Neural progenitor cell (in vitro differentiated cells): ENCODE measurements around the gene BPNT1. TPM values are rescaled to one million over a fixed set of nuclear protein-coding genes. Genes with fewer than 3 reads are reported as not detected.
"Not testable (repeated sequence)": the region's sequence is repeated elsewhere in the genome, so short reads cannot be mapped to it uniquely, and the experiment has no call there.

ENCODE experiments used
- DNase-seq: peaks from one replicate; pipeline ENCODE4 v3.0.0-alpha.2; 2016; ENCODE audit warnings: low spot score
- H2AFZ ChIP-seq: fragments of 200-600 bp; sonication (generic); replicated peaks from 2 replicates; pipeline ENCODE4 v1.6.1; 2016; ENCODE audit warnings: antibody characterized with exemption
- H3F3A ChIP-seq: fragments of 200-600 bp; sonication (generic); 2 replicates; pipeline ENCODE4 v1.6.1; 2016; ENCODE audit warnings: antibody characterized with exemption, low read depth
- H3K27ac ChIP-seq: fragments of 200-600 bp; sonication (generic); 2 replicates; pipeline ENCODE4 v1.5.1; 2016; ENCODE audit warnings: mild to moderate bottlenecking
- H3K27me3 ChIP-seq: fragments of 200-600 bp; sonication (generic); 2 replicates; pipeline ENCODE4 v1.6.1; 2016; ENCODE audit warnings: mild to moderate bottlenecking, moderate library complexity
- H3K36me3 ChIP-seq: fragments of 200-600 bp; sonication (generic); 2 replicates; pipeline ENCODE4 v1.5.1; 2016
- H3K4me1 ChIP-seq: fragments of 200-600 bp; sonication (generic); 2 replicates; pipeline ENCODE4 v1.6.1; 2016; ENCODE audit warnings: mixed run types
- H3K4me2 ChIP-seq: fragments of 200-600 bp; sonication (generic); 2 replicates; pipeline ENCODE4 v1.6.1; 2016
- H3K4me3 ChIP-seq: fragments of 200-600 bp; sonication (generic); 2 replicates; pipeline ENCODE4 v1.5.1; 2016
- H3K79me2 ChIP-seq: fragments of 200-600 bp; sonication (generic); 2 replicates; pipeline ENCODE4 v1.6.1; 2016; ENCODE audit warnings: low read depth
- H3K9ac ChIP-seq: fragments of 200-600 bp; sonication (generic); 2 replicates; pipeline ENCODE4 v1.6.1; 2016
- H3K9me3 ChIP-seq: fragments of 200-600 bp; sonication (generic); 2 replicates; pipeline ENCODE4 v1.5.1; 2016; ENCODE audit warnings: low read depth
- H4K20me1 ChIP-seq: fragments of 200-600 bp; sonication (generic); 2 replicates; pipeline ENCODE4 v1.6.1; 2016; ENCODE audit warnings: low read depth
- H3K27ac Mint-ChIP-seq: 3 replicates; pipeline ENCODE4 v1.8.0; 2021; ENCODE audit warnings: mixed read lengths
- H3K27me3 Mint-ChIP-seq: 2 replicates; pipeline ENCODE4 v1.8.0; 2022; ENCODE audit warnings: low read depth, mild to moderate bottlenecking, inconsistent platforms, moderate library complexity, mixed read lengths; ENCODE audit not compliant: insufficient read depth
- H3K36me3 Mint-ChIP-seq: 3 replicates; pipeline ENCODE4 v1.8.0; 2021; ENCODE audit warnings: mixed read lengths
- H3K4me1 Mint-ChIP-seq: 3 replicates; pipeline ENCODE4 v1.8.0; 2021; ENCODE audit warnings: mixed read lengths
- H3K4me3 Mint-ChIP-seq: 3 replicates; pipeline ENCODE4 v1.8.0; 2021; ENCODE audit warnings: mild to moderate bottlenecking, moderate library complexity, mixed read lengths
- H3K9me3 Mint-ChIP-seq: 3 replicates; pipeline ENCODE4 v1.8.0; 2020; ENCODE audit warnings: mixed read lengths
- CTCF ChIP-seq: fragments of 200-600 bp; sonication (generic); IDR thresholded peaks from 2 replicates; pipeline ENCODE4 v1.5.1; 2017; ENCODE audit warnings: antibody characterized with exemption, mild to moderate bottlenecking
- EZH2 ChIP-seq: fragments of 200-600 bp; sonication (generic); IDR thresholded peaks from 2 replicates; pipeline ENCODE4 v1.6.1; 2017; ENCODE audit warnings: antibody characterized with exemption, mild to moderate bottlenecking, moderate library complexity
- EZH2phosphoT487 ChIP-seq: fragments of 200-600 bp; sonication (generic); IDR thresholded peaks from 2 replicates; pipeline ENCODE4 v1.6.1; 2017; ENCODE audit warnings: antibody characterized with exemption
- total RNA-seq: library from RNA; depleted of rRNA; stranded (reverse); fragments of >200 nt; gene quantifications from 2 replicates; pipeline ENCODE4 v1.2.3, GENCODE V29; 2015; ENCODE audit warnings: low replicate concordance

The BPNT1 gene
- total RNA-seq, 1 donor from 2014 or later, result 33.1 TPM

- not testable (repeated sequence) for H3F3A ChIP-seq, H3K36me3 ChIP-seq, H3K4me1 Mint-ChIP-seq, H2AFZ ChIP-seq, H3K4me3 ChIP-seq, H3K9me3 ChIP-seq, H3K9me3 Mint-ChIP-seq, H3K27me3 ChIP-seq, H3K27ac ChIP-seq, H3K9ac ChIP-seq, H3K4me2 ChIP-seq, H3K4me3 Mint-ChIP-seq, H3K27ac Mint-ChIP-seq, H4K20me1 ChIP-seq, H3K27me3 Mint-ChIP-seq, H3K36me3 Mint-ChIP-seq, H3K4me1 ChIP-seq
- peak; percentile 27 for DNase-seq
- peaks cover 21% of the 10 kb centered on the region for H3K79me2 ChIP-seq
- peak; percentile 50 for TF ChIP-seq CTCF
These were observed 3.3 kb downstream of the BPNT1 start for GRCh38 chr1:220086261-220086686.

GRCh38 chr1:220084460-220084859 lies 5.1 kb downstream of the BPNT1 start:
- Histone ChIP-seq H2AFZ (no peak overlapping the region), H3K4me2 (no peak overlapping the region), H3K79me2 (peaks cover 21% of the 10 kb centered on the region), H4K20me1 (no peaks in the 10 kb centered on the region), H3K9me3 (no peaks in the 10 kb centered on the region), H3K4me1 (no peaks in the 10 kb centered on the region), H3K36me3 (no peaks in the 10 kb centered on the region), H3K27me3 (no peaks in the 10 kb centered on the region), H3F3A (no peaks in the 10 kb centered on the region), H3K27ac (no peak overlapping the region), H3K9ac (no peak overlapping the region), H3K4me3 (no peak overlapping the region)
- Mint-ChIP-seq H3K4me1 (peaks cover under 1% of the 10 kb centered on the region), H3K4me3 (no peak overlapping the region), H3K9me3 (no peaks in the 10 kb centered on the region), H3K27me3 (no peaks in the 10 kb centered on the region), H3K27ac (no peak overlapping the region), H3K36me3 (peaks cover 9% of the 10 kb centered on the region)
- DNase-seq, result no peak
- TF ChIP-seq EZH2, result no peak
- no peak for TF ChIP-seq CTCF
- no peak for TF ChIP-seq EZH2phosphoT487

- TF ChIP-seq EZH2phosphoT487, result no peak
- no peak for TF ChIP-seq CTCF
- no peak for TF ChIP-seq EZH2
- no peak overlapping the region for H3K4me3 ChIP-seq
- H3K4me3 Mint-ChIP-seq, result no peak overlapping the region
These were observed 11.7 kb downstream of the BPNT1 start for GRCh38 chr1:220077887-220078286.

More at GRCh38 chr1:220077887-220078286, 11.7 kb downstream of the BPNT1 start:
- no peaks in the 10 kb centered on the region for H3K4me1 ChIP-seq
- no peak for DNase-seq
- H3K27me3 ChIP-seq, result no peaks in the 10 kb centered on the region
- Mint-ChIP-seq H3K4me1 (no peaks in the 10 kb centered on the region), H3K9me3 (no peaks in the 10 kb centered on the region), H3K27ac (no peak overlapping the region), H3K27me3 (no peaks in the 10 kb centered on the region), H3K36me3 (peaks cover 8% of the 10 kb centered on the region)
- H2AFZ ChIP-seq, result no peak overlapping the region
- H3K9me3 ChIP-seq, result no peaks in the 10 kb centered on the region
- no peaks in the 10 kb centered on the region for H3K79me2 ChIP-seq
- no peak overlapping the region for H3K4me2 ChIP-seq
- no peaks in the 10 kb centered on the region for H3F3A ChIP-seq
- H3K9ac ChIP-seq, result no peak overlapping the region
- H3K36me3 ChIP-seq, result no peaks in the 10 kb centered on the region
- no peak overlapping the region for H3K27ac ChIP-seq
- H4K20me1 ChIP-seq, result no peaks in the 10 kb centered on the region
